Panc1 (cell line): ENCODE results near the gene PI4K2B.

Experiments used
- CTCF ChIP-seq: fragments of 450-650 bp; IDR thresholded peaks from 2 replicates; pipeline ENCODE4 v1.5.1; 2017; ENCODE audit warnings: mild to moderate bottlenecking
- POLR2AphosphoS5 ChIP-seq: IDR thresholded peaks from 2 replicates; pipeline ENCODE4 v1.6.1; 2012; ENCODE audit warnings: mild to moderate bottlenecking, low read depth, low read length, moderate library complexity
- TF ChIP-seq, protein P1 (sequence below), 2 experiments: IDR thresholded peaks; 2 replicates each; pipeline ENCODE4 v1.6.1; 2011 to 2012; ENCODE audit warnings: low read depth in 2 of 2, control low read depth in 1 of 2, low read length in 1 of 2, mild to moderate bottlenecking in 1 of 2, moderate library complexity in 1 of 2; ENCODE audit not compliant: insufficient read depth in 1 of 2

GRCh38 chr4:25297528-25298242 is 63.9 kb downstream of the PI4K2B start:
- no peak for TF ChIP-seq POLR2AphosphoS5
- TF ChIP-seq CTCF: no peak
- TF ChIP-seq, protein P1, sequence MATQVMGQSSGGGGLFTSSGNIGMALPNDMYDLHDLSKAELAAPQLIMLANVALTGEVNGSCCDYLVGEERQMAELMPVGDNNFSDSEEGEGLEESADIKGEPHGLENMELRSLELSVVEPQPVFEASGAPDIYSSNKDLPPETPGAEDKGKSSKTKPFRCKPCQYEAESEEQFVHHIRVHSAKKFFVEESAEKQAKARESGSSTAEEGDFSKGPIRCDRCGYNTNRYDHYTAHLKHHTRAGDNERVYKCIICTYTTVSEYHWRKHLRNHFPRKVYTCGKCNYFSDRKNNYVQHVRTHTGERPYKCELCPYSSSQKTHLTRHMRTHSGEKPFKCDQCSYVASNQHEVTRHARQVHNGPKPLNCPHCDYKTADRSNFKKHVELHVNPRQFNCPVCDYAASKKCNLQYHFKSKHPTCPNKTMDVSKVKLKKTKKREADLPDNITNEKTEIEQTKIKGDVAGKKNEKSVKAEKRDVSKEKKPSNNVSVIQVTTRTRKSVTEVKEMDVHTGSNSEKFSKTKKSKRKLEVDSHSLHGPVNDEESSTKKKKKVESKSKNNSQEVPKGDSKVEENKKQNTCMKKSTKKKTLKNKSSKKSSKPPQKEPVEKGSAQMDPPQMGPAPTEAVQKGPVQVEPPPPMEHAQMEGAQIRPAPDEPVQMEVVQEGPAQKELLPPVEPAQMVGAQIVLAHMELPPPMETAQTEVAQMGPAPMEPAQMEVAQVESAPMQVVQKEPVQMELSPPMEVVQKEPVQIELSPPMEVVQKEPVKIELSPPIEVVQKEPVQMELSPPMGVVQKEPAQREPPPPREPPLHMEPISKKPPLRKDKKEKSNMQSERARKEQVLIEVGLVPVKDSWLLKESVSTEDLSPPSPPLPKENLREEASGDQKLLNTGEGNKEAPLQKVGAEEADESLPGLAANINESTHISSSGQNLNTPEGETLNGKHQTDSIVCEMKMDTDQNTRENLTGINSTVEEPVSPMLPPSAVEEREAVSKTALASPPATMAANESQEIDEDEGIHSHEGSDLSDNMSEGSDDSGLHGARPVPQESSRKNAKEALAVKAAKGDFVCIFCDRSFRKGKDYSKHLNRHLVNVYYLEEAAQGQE (IDR thresholded peaks at IDR 0.05; ENCODE audit: insufficient read depth in 1 of 2, low read depth in 2 of 2, low read length in 1 of 2): no peak
